HEK293 (cell line): Measurements from ENCODE around the gene WWOX.

ENCODE experiments used
- ZNF184 ChIP-seq: fragments of 450-650 bp; IDR thresholded peaks from 2 replicates; pipeline ENCODE4 v1.5.1; 2018; ENCODE audit warnings: missing biosample characterization, mild to moderate bottlenecking, missing genetic modification characterization
- ZNF248 ChIP-seq: fragments of 450-650 bp; formaldehyde crosslinking; IDR thresholded peaks from 2 replicates; pipeline ENCODE4 v1.5.1; 2017; ENCODE audit warnings: missing biosample characterization, missing genetic modification characterization
- ZNF76 ChIP-seq: fragments of 450-650 bp; formaldehyde crosslinking; IDR thresholded peaks from 2 replicates; pipeline ENCODE4; 2016; ENCODE audit warnings: low read depth, missing biosample characterization, missing genetic modification characterization, borderline replicate concordance
- ZNF792 ChIP-seq: fragments of 450-650 bp; formaldehyde crosslinking; IDR thresholded peaks from 2 replicates; pipeline ENCODE4 v1.5.1; 2016; ENCODE audit warnings: missing biosample characterization, missing genetic modification characterization
- TF ChIP-seq, protein P1 (sequence below): fragments of 450-650 bp; formaldehyde crosslinking; IDR thresholded peaks from 2 replicates; pipeline ENCODE4 v1.5.1; 2016; ENCODE audit warnings: missing biosample characterization, missing genetic modification characterization
- TF ChIP-seq, protein P2 (sequence below): fragments of 450-650 bp; formaldehyde crosslinking; conservative IDR thresholded peaks from 2 replicates; pipeline ENCODE4 v1.5.1; 2016; ENCODE audit warnings: low read depth, missing biosample characterization, missing genetic modification characterization
- TF ChIP-seq, protein P3 (sequence below): fragments of 450-650 bp; formaldehyde crosslinking; IDR thresholded peaks from 2 replicates; pipeline ENCODE4 v1.5.1; 2016; ENCODE audit warnings: missing biosample characterization, missing genetic modification characterization
- TF ChIP-seq, protein P4 (sequence below): IDR thresholded peaks from 2 replicates; pipeline ENCODE4 v1.6.1; 2011; ENCODE audit warnings: mild to moderate bottlenecking, low read depth, low read length, borderline replicate concordance
- TF ChIP-seq, protein P5 (sequence below): fragments of 450-650 bp; formaldehyde crosslinking; IDR thresholded peaks from 2 replicates; pipeline ENCODE4 v1.5.1; 2016; ENCODE audit warnings: missing biosample characterization, missing genetic modification characterization

DNA sequence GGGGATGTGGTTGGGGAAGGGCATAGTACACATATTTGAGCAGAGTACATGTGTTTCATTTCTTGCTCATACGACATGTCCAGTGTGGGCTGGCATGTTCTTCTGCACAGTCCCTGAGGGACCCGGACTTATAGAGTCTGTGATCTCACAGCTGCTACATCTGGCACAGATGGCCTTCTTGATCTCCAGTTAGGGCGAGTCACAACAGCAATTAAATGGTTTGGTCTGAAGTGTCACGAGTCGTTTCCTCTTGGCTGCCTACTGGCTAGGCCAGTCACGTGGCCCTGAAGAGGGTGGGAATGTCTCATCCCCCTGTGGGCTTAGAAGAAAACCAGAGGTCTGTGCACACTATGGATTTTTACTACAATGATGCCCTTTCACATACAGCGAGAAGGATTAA is 443.6 kb downstream of the WWOX start:
- TF ChIP-seq, protein P1, sequence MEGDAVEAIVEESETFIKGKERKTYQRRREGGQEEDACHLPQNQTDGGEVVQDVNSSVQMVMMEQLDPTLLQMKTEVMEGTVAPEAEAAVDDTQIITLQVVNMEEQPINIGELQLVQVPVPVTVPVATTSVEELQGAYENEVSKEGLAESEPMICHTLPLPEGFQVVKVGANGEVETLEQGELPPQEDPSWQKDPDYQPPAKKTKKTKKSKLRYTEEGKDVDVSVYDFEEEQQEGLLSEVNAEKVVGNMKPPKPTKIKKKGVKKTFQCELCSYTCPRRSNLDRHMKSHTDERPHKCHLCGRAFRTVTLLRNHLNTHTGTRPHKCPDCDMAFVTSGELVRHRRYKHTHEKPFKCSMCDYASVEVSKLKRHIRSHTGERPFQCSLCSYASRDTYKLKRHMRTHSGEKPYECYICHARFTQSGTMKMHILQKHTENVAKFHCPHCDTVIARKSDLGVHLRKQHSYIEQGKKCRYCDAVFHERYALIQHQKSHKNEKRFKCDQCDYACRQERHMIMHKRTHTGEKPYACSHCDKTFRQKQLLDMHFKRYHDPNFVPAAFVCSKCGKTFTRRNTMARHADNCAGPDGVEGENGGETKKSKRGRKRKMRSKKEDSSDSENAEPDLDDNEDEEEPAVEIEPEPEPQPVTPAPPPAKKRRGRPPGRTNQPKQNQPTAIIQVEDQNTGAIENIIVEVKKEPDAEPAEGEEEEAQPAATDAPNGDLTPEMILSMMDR (tag by site-specific recombination): no peak
- no peak for TF ChIP-seq ZNF792 (tag by site-specific recombination)
- TF ChIP-seq, protein P2, sequence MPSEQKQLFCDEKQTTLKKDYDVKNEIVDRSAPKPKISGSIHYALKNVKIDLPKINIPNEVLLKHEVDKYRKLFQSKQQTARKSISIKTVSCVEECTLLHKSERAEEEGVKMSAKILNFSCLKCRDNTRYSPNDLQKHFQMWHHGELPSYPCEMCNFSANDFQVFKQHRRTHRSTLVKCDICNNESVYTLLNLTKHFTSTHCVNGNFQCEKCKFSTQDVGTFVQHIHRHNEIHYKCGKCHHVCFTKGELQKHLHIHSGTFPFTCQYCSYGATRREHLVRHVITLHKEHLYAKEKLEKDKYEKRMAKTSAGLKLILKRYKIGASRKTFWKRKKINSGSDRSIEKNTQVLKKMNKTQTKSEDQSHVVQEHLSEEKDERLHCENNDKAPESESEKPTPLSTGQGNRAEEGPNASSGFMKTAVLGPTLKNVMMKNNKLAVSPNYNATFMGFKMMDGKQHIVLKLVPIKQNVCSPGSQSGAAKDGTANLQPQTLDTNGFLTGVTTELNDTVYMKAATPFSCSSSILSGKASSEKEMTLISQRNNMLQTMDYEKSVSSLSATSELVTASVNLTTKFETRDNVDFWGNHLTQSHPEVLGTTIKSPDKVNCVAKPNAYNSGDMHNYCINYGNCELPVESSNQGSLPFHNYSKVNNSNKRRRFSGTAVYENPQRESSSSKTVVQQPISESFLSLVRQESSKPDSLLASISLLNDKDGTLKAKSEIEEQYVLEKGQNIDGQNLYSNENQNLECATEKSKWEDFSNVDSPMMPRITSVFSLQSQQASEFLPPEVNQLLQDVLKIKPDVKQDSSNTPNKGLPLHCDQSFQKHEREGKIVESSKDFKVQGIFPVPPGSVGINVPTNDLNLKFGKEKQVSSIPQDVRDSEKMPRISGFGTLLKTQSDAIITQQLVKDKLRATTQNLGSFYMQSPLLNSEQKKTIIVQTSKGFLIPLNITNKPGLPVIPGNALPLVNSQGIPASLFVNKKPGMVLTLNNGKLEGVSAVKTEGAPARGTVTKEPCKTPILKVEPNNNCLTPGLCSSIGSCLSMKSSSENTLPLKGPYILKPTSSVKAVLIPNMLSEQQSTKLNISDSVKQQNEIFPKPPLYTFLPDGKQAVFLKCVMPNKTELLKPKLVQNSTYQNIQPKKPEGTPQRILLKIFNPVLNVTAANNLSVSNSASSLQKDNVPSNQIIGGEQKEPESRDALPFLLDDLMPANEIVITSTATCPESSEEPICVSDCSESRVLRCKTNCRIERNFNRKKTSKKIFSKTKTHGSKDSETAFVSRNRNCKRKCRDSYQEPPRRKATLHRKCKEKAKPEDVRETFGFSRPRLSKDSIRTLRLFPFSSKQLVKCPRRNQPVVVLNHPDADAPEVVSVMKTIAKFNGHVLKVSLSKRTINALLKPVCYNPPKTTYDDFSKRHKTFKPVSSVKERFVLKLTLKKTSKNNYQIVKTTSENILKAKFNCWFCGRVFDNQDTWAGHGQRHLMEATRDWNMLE (tag by site-specific recombination): no peak
- TF ChIP-seq, protein P3, sequence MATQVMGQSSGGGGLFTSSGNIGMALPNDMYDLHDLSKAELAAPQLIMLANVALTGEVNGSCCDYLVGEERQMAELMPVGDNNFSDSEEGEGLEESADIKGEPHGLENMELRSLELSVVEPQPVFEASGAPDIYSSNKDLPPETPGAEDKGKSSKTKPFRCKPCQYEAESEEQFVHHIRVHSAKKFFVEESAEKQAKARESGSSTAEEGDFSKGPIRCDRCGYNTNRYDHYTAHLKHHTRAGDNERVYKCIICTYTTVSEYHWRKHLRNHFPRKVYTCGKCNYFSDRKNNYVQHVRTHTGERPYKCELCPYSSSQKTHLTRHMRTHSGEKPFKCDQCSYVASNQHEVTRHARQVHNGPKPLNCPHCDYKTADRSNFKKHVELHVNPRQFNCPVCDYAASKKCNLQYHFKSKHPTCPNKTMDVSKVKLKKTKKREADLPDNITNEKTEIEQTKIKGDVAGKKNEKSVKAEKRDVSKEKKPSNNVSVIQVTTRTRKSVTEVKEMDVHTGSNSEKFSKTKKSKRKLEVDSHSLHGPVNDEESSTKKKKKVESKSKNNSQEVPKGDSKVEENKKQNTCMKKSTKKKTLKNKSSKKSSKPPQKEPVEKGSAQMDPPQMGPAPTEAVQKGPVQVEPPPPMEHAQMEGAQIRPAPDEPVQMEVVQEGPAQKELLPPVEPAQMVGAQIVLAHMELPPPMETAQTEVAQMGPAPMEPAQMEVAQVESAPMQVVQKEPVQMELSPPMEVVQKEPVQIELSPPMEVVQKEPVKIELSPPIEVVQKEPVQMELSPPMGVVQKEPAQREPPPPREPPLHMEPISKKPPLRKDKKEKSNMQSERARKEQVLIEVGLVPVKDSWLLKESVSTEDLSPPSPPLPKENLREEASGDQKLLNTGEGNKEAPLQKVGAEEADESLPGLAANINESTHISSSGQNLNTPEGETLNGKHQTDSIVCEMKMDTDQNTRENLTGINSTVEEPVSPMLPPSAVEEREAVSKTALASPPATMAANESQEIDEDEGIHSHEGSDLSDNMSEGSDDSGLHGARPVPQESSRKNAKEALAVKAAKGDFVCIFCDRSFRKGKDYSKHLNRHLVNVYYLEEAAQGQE (tag by site-specific recombination): no peak
- TF ChIP-seq, protein P4, sequence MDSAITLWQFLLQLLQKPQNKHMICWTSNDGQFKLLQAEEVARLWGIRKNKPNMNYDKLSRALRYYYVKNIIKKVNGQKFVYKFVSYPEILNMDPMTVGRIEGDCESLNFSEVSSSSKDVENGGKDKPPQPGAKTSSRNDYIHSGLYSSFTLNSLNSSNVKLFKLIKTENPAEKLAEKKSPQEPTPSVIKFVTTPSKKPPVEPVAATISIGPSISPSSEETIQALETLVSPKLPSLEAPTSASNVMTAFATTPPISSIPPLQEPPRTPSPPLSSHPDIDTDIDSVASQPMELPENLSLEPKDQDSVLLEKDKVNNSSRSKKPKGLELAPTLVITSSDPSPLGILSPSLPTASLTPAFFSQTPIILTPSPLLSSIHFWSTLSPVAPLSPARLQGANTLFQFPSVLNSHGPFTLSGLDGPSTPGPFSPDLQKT: no peak
- TF ChIP-seq, protein P5, sequence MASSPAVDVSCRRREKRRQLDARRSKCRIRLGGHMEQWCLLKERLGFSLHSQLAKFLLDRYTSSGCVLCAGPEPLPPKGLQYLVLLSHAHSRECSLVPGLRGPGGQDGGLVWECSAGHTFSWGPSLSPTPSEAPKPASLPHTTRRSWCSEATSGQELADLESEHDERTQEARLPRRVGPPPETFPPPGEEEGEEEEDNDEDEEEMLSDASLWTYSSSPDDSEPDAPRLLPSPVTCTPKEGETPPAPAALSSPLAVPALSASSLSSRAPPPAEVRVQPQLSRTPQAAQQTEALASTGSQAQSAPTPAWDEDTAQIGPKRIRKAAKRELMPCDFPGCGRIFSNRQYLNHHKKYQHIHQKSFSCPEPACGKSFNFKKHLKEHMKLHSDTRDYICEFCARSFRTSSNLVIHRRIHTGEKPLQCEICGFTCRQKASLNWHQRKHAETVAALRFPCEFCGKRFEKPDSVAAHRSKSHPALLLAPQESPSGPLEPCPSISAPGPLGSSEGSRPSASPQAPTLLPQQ (tag by site-specific recombination): no peak
- TF ChIP-seq ZNF76: no peak
- TF ChIP-seq ZNF184 (tag by site-specific recombination): no peak
- TF ChIP-seq ZNF248 (tag by site-specific recombination): no peak
